ENCODE results near the gene SRMS. TPM values are rescaled to one million over a fixed set of nuclear protein-coding genes. Genes with fewer than 3 reads are reported as not detected.

The SRMS gene
- total and polyA plus RNA-seq, 2 of the 13 experiments (the other 11 are each of a cell fraction or from before 2014, with no cell fraction given): not detected

- TF ChIP-seq ZNF784 (CRISPR knock-in tag; IDR thresholded peaks at IDR 0.05; ENCODE audit: borderline replicate concordance) (no peak), BRCA1 (CRISPR knock-in tag; IDR thresholded peaks at IDR 0.05) (no peak), ZNF501 (CRISPR knock-in tag; IDR thresholded peaks at IDR 0.05) (peak; percentile 76), ZKSCAN5 (CRISPR knock-in tag; IDR thresholded peaks at IDR 0.05) (no peak), ZNF121 (CRISPR knock-in tag; IDR thresholded peaks at IDR 0.05) (no peak), BCL6 (CRISPR knock-in tag; IDR thresholded peaks at IDR 0.05) (no peak), CREBL2 (CRISPR knock-in tag; IDR thresholded peaks at IDR 0.05; ENCODE audit: borderline replicate concordance) (no peak), TBX2 (CRISPR knock-in tag; IDR thresholded peaks at IDR 0.05; ENCODE audit: borderline replicate concordance) (0 out of 2 replicates have a peak, but pooled peaks have one; percentile 24), EP300 (IDR thresholded peaks at IDR 0.05; ENCODE audit: low read depth in 2 of 2, low read length in 2 of 2) (no peak), EP300 (CRISPR knock-in tag; IDR thresholded peaks at IDR 0.05; ENCODE audit: borderline replicate concordance) (no peak), SETDB1 (CRISPR knock-in tag; IDR thresholded peaks at IDR 0.05; ENCODE audit: borderline replicate concordance) (no peak), CAMTA2 (CRISPR knock-in tag; IDR thresholded peaks at IDR 0.05; ENCODE audit: borderline replicate concordance) (no peak), ZNF629 (CRISPR knock-in tag; conservative IDR thresholded peaks at IDR 0.05) (no peak), ASH2L (IDR thresholded peaks at IDR 0.05; ENCODE audit: insufficient read length, low read depth, low read length) (peak; percentile 42), ZNF326 (CRISPR knock-in tag; IDR thresholded peaks at IDR 0.05; ENCODE audit: borderline replicate concordance) (no peak), FOSL2 (CRISPR knock-in tag; IDR thresholded peaks at IDR 0.05) (peak; percentile 14; the same call in 1 of the 2 replicates), ZNF720 (CRISPR knock-in tag; IDR thresholded peaks at IDR 0.05) (no peak), TAF15 (IDR thresholded peaks at IDR 0.05; ENCODE audit: low read depth, low read length, poor library complexity, severe bottlenecking) (peak; percentile 29), ZNF850 (CRISPR knock-in tag; conservative IDR thresholded peaks at IDR 0.05) (no peak), ZBTB10 (CRISPR knock-in tag; IDR thresholded peaks at IDR 0.05; ENCODE audit: borderline replicate concordance) (no peak), ISL2 (CRISPR knock-in tag; IDR thresholded peaks at IDR 0.05) (no peak), MAZ (IDR thresholded peaks at IDR 0.05; ENCODE audit: borderline replicate concordance, low read depth, low read length) (0 out of 2 replicates have a peak, but pooled peaks have one; percentile 47), MAZ (CRISPR knock-in tag; IDR thresholded peaks at IDR 0.05; ENCODE audit: low read depth) (no peak), ARNT2 (CRISPR knock-in tag; IDR thresholded peaks at IDR 0.05; ENCODE audit: low read depth) (no peak)
Observed at GRCh38 chr20:63544241-63544957, 3.1 kb downstream of the SRMS start (continued).
